ENCODE data around the gene RNF126.

RNF126 gene

GRCh38 chr19:662207-662961, 630 bp downstream of the RNF126 start:
- peak; percentile 25 for DNase-seq

- DNase-seq: no peak
Observed at GRCh38 chr19:661427-662196, 1.4 kb downstream of the RNF126 start.

GRCh38 chr19:660793-661426, 2.1 kb downstream of the RNF126 start:
- DNase-seq: no peak

- no peak for DNase-seq
Observed at GRCh38 chr19:658916-659839, 3.8 kb downstream of the RNF126 start.

- DNase-seq: no peak
Observed at GRCh38 chr19:658059-658839, 4.8 kb downstream of the RNF126 start.

GRCh38 chr19:657611-658010, 5.4 kb downstream of the RNF126 start:
- DNase-seq: no peak

GRCh38 chr19:656751-657559, 6.1 kb downstream of the RNF126 start:
- DNase-seq: no peak

- no peak for DNase-seq
Observed at GRCh38 chr19:655691-656090, 7.3 kb downstream of the RNF126 start.

- no peak for DNase-seq
Observed at GRCh38 chr19:653425-653824, 9.6 kb downstream of the RNF126 start.

- no peak for DNase-seq
Observed at GRCh38 chr19:652467-653389, 10.3 kb downstream of the RNF126 start.

GRCh38 chr19:651991-652390, 11.0 kb downstream of the RNF126 start:
- DNase-seq: no peak

- DNase-seq: no peak
Observed at GRCh38 chr19:651114-651818, 11.7 kb downstream of the RNF126 start.

- DNase-seq: no peak
Observed at GRCh38 chr19:650121-650520, 12.9 kb downstream of the RNF126 start.

- DNase-seq: no peak
Observed at GRCh38 chr19:648904-649801, 13.9 kb downstream of the RNF126 start.

- DNase-seq: no peak
Observed at GRCh38 chr19:648305-648704, 14.7 kb downstream of the RNF126 start.

- DNase-seq: no peak
Observed at GRCh38 chr19:647566-648284, 15.3 kb downstream of the RNF126 start.

GRCh38 chr19:646779-647565, 16.0 kb downstream of the RNF126 start:
- no peak for DNase-seq
